GM12878 (cell line): ENCODE data around the gene UBE2E1. TPM values are rescaled to one million over a fixed set of nuclear protein-coding genes. Genes with fewer than 3 reads are reported as not detected.

Source experiments
- ATF7 ChIP-seq: fragments of 450-650 bp; IDR thresholded peaks from 2 replicates; pipeline ENCODE4 v1.6.1; 2016; ENCODE audit warnings: low read depth, mild to moderate bottlenecking
- BCL11A ChIP-seq: IDR thresholded peaks from 2 replicates; pipeline ENCODE4 v1.6.1; 2011; ENCODE audit warnings: low read depth, low read length
- E2F8 ChIP-seq: fragments of 450-650 bp; IDR thresholded peaks from 2 replicates; pipeline ENCODE4 v1.6.1; 2018; ENCODE audit warnings: mild to moderate bottlenecking, low read depth, moderate library complexity; ENCODE audit not compliant: partially characterized antibody
- GATAD2B ChIP-seq: fragments of 450-650 bp; conservative IDR thresholded peaks from 2 replicates; pipeline ENCODE4 v1.6.1; 2017; ENCODE audit warnings: low read depth, mild to moderate bottlenecking, moderate library complexity
- HCFC1 ChIP-seq: fragments of 150-350 bp; IDR thresholded peaks from 2 replicates; pipeline ENCODE4 v1.6.1; 2014; ENCODE audit warnings: low read length
- HDAC2 ChIP-seq: fragments of 200-600 bp; sonication (generic); IDR thresholded peaks from 2 replicates; pipeline ENCODE4 v1.6.1; 2017
- HDGF ChIP-seq: fragments of 450-650 bp; IDR thresholded peaks from 2 replicates; pipeline ENCODE4 v1.6.1; 2016; ENCODE audit warnings: antibody characterized with exemption
- IKZF1 ChIP-seq: fragments of 450-650 bp; conservative IDR thresholded peaks from 2 replicates; pipeline ENCODE4 v1.6.1; 2017; ENCODE audit warnings: antibody characterized with exemption, mild to moderate bottlenecking
- IRF4 ChIP-seq: IDR thresholded peaks from 2 replicates; pipeline ENCODE4 v1.6.1; 2011; ENCODE audit warnings: low read depth, low read length
- MTA3 ChIP-seq: IDR thresholded peaks from 2 replicates; pipeline ENCODE4 v1.6.1; 2012; ENCODE audit warnings: low read length, inconsistent platforms, borderline replicate concordance
- MXI1 ChIP-seq: fragments of 150-350 bp; IDR thresholded peaks from 2 replicates; pipeline ENCODE4 v1.6.1; 2011; ENCODE audit warnings: low read depth, mild to moderate bottlenecking, inconsistent platforms, low read length, improper control_type of control experiment
- MYC ChIP-seq: IDR thresholded peaks from 2 replicates; pipeline ENCODE4 v1.6.1; 2011; ENCODE audit warnings: mild to moderate bottlenecking, low read length, moderate library complexity, inconsistent platforms; ENCODE audit not compliant: insufficient read depth, insufficient replicate concordance, insufficient read length, severe bottlenecking
- NKRF ChIP-seq: fragments of 450-650 bp; conservative IDR thresholded peaks from 2 replicates; pipeline ENCODE4 v1.6.1; 2017; ENCODE audit warnings: mild to moderate bottlenecking, moderate library complexity
- PAX5 ChIP-seq: IDR thresholded peaks from 2 replicates; pipeline ENCODE4 v1.6.1; 2011; ENCODE audit warnings: low read depth, low read length, borderline replicate concordance
- PKNOX1 ChIP-seq: fragments of 450-650 bp; IDR thresholded peaks from 2 replicates; pipeline ENCODE4 v1.6.1; 2016; ENCODE audit warnings: mild to moderate bottlenecking
- POLR2A ChIP-seq: IDR thresholded peaks from 2 replicates; pipeline ENCODE4 v1.6.1; 2011; ENCODE audit warnings: low read depth, mild to moderate bottlenecking, low read length
- RAD51 ChIP-seq: fragments of 450-650 bp; IDR thresholded peaks from 2 replicates; pipeline ENCODE4 v1.6.1; 2016; ENCODE audit warnings: moderate library complexity, mild to moderate bottlenecking, inconsistent platforms
- SIX5 ChIP-seq: IDR thresholded peaks from 2 replicates; pipeline ENCODE4 v1.6.1; 2011; ENCODE audit warnings: mild to moderate bottlenecking, low read depth, low read length, moderate library complexity; ENCODE audit not compliant: severe bottlenecking
- SREBF2 ChIP-seq: IDR thresholded peaks from 2 replicates; pipeline ENCODE4 v1.6.1; 2012; ENCODE audit warnings: mild to moderate bottlenecking, low read length
- ZNF217 ChIP-seq: fragments of 450-650 bp; IDR thresholded peaks from 2 replicates; pipeline ENCODE4 v1.6.1; 2017; ENCODE audit warnings: antibody characterized with exemption, mild to moderate bottlenecking
- ZNF592 ChIP-seq: fragments of 450-650 bp; IDR thresholded peaks from 2 replicates; pipeline ENCODE4 v1.6.1; 2017; ENCODE audit warnings: mild to moderate bottlenecking, moderate library complexity
- polyA plus RNA-seq, 11 experiments: library from polyadenylated mRNA; depleted of rRNA in 4 of 11; unstranded in 6 of 11; stranded (reverse) in 5 of 11; fragments of >200 nt; fragmentation: Nextera tagmentation in 4 of 11; fragmentation: Illumina TruSeq in 1 of 11; extraction: Ambion mirVana in 4 of 11; extraction: Trizol in 1 of 11; gene quantifications; 1 replicate in 1 of 11; 2 replicates in 10 of 11; pipeline versions ENCODE4 v1.2.1 to v1.2.3, GENCODE V29; 2011 to 2016; ENCODE audit warnings: inconsistent platforms in 2 of 11, missing spikeins in 2 of 11, low read depth in 1 of 11
- total RNA-seq, 4 experiments: library from RNA; depleted of rRNA in 3 of 4; stranded (reverse); fragments of >200 nt in 3 of 4; fragmentation: Illumina TruSeq in 1 of 4; extraction: Trizol in 1 of 4; gene quantifications; 2 replicates each; pipeline versions ENCODE4 v1.2.1 to v1.2.3, GENCODE V29; 2013 to 2021

The UBE2E1 gene
- total and polyA plus RNA-seq, 10 of the 15 experiments (the other 5 are each of a cell fraction or from before 2014, with no cell fraction given) = 18.7 to 425 (median 147) TPM

GRCh38 chr3:23829242-23829934 lies 23.6 kb downstream of the UBE2E1 start (continued):
- TF ChIP-seq MXI1 (peak; percentile 49; the same call in 1 of the 2 replicates), HDAC2 (0 out of 2 replicates have a peak, but pooled peaks have one; percentile 32), MTA3 (peak; percentile 83; the same call in 1 of the 2 replicates), IRF4 (peak; percentile 93), NKRF (0 out of 2 replicates have a peak, but pooled peaks have one; percentile 64), SIX5 (no peak), PKNOX1 (peak; percentile 29; the same call in 1 of the 2 replicates), BCL11A (peak; percentile 98), ZNF592 (no peak), PAX5 (peak; percentile 69), GATAD2B (peak; percentile 98), HCFC1 (no peak), POLR2A (no peak), ATF7 (peak; percentile 94), MYC (no peak), ZNF217 (peak; percentile 89), HDGF (no peak), E2F8 (no peak), RAD51 (peak; percentile 52; the same call in 1 of the 2 replicates), IKZF1 (peak; percentile 100), SREBF2 (no peak)
